GM18502 (cell line): Measurements from ENCODE around the gene IFNAR1.
"Not testable (repeated sequence)": the region's sequence is repeated elsewhere in the genome, so short reads cannot be mapped to it uniquely, and the experiment has no call there.

Experiments used
- ATAC-seq: cut with Tn5 transposase; IDR thresholded peaks from one replicate; pipeline ENCODE4 v1.9.1; 2021; ENCODE audit warnings: mild to moderate bottlenecking; ENCODE audit not compliant: unreplicated experiment, poor library complexity

IFNAR1 gene

GRCh38 chr21:33305344-33305671, 19.5 kb upstream of the IFNAR1 start:
- ATAC-seq = no peak

GRCh38 chr21:33305938-33306337, 18.8 kb upstream of the IFNAR1 start:
- no peak for ATAC-seq

GRCh38 chr21:33308586-33309490, 15.9 kb upstream of the IFNAR1 start:
- ATAC-seq = peak; percentile 93

GRCh38 chr21:33309778-33310177, 15.0 kb upstream of the IFNAR1 start:
- ATAC-seq = no peak

GRCh38 chr21:33312121-33312520, 12.6 kb upstream of the IFNAR1 start:
- ATAC-seq = no peak

- ATAC-seq = no peak
Observed at GRCh38 chr21:33313183-33313582, 11.6 kb upstream of the IFNAR1 start.

- ATAC-seq = no peak
Observed at GRCh38 chr21:33313611-33314010, 11.2 kb upstream of the IFNAR1 start.

GRCh38 chr21:33314111-33314510, 10.7 kb upstream of the IFNAR1 start:
- no peak for ATAC-seq

GRCh38 chr21:33315946-33316710, 8.6 kb upstream of the IFNAR1 start:
- no peak for ATAC-seq

- no peak for ATAC-seq
Observed at GRCh38 chr21:33317145-33317544, 7.6 kb upstream of the IFNAR1 start.

GRCh38 chr21:33317786-33318486, 6.8 kb upstream of the IFNAR1 start:
- ATAC-seq = no peak

GRCh38 chr21:33321005-33321404, 3.8 kb upstream of the IFNAR1 start:
- ATAC-seq = not testable (repeated sequence)

- not testable (repeated sequence) for ATAC-seq
Observed at GRCh38 chr21:33323610-33324009, 1.2 kb upstream of the IFNAR1 start.

- ATAC-seq = peak; percentile 45
Observed at GRCh38 chr21:33325222-33326067, 675 bp downstream of the IFNAR1 start.

GRCh38 chr21:33327326-33327725, 2.6 kb downstream of the IFNAR1 start:
- no peak for ATAC-seq

GRCh38 chr21:33327792-33328433, 3.1 kb downstream of the IFNAR1 start:
- no peak for ATAC-seq

GRCh38 chr21:33330726-33331125, 6.0 kb downstream of the IFNAR1 start:
- ATAC-seq = no peak

GRCh38 chr21:33332143-33332542, 7.4 kb downstream of the IFNAR1 start:
- ATAC-seq = peak; percentile 87

- ATAC-seq = no peak
Observed at GRCh38 chr21:33334191-33334590, 9.4 kb downstream of the IFNAR1 start.

- no peak for ATAC-seq
Observed at GRCh38 chr21:33334824-33335223, 10.1 kb downstream of the IFNAR1 start.
